Measurements from ENCODE around the gene CLIC1. TPM values are rescaled to one million over a fixed set of nuclear protein-coding genes. Genes with fewer than 3 reads are reported as not detected.

CLIC1 gene
- total and polyA plus RNA-seq, 2 experiments from 2014 or later = 269 to 296 TPM

GRCh38 chr6:31686483-31686882 lies 49.8 kb downstream of the CLIC1 start:
- H3K4me2 ChIP-seq = no peak overlapping the region
- Mint-ChIP-seq H3K27ac (no peak overlapping the region), H3K4me3 (no peak overlapping the region), H3K36me3 (ENCODE audit: low read depth) (peaks cover 14% of the 10 kb centered on the region), H3K27me3 (ENCODE audit: insufficient read depth, low read depth, poor library complexity) (peaks cover 22% of the 10 kb centered on the region), H3K9me3 (no peaks in the 10 kb centered on the region; the same call in 2 of the 3 replicates), H3K4me1 (peaks cover 6% of the 10 kb centered on the region)
- peaks cover 9% of the 10 kb centered on the region; the same call in 1 of the 2 replicates for H3F3A ChIP-seq (replicated peaks; ENCODE audit: low read depth)
- no peak overlapping the region for H2AFZ ChIP-seq
- H3K4me3 ChIP-seq = no peak overlapping the region
- TF ChIP-seq ETS1 (IDR thresholded peaks at IDR 0.05) (no peak), CTCF (conservative IDR thresholded peaks at IDR 0.05; ENCODE audit: low read depth in 2 of 2) (no peak), ZNF331 (CRISPR knock-in tag; IDR thresholded peaks at IDR 0.05; ENCODE audit: low read depth) (no peak), EZH2phosphoT487 (IDR thresholded peaks at IDR 0.05; ENCODE audit: unreplicated experiment) (no peak)
- peaks cover 7% of the 10 kb centered on the region for H3K4me1 ChIP-seq (ENCODE audit: insufficient read depth)
- H3K36me3 ChIP-seq (ENCODE audit: insufficient read depth) = no peaks in the 10 kb centered on the region
- H4K20me1 ChIP-seq (replicated peaks; ENCODE audit: insufficient read depth) = no peaks in the 10 kb centered on the region
- peaks cover 12% of the 10 kb centered on the region for H3K27me3 ChIP-seq (ENCODE audit: insufficient read depth)
- no peaks in the 10 kb centered on the region for H3K9me2 ChIP-seq (ENCODE audit: insufficient read depth)
- no peaks in the 10 kb centered on the region for H3K79me2 ChIP-seq (replicated peaks; ENCODE audit: insufficient read depth)
- no peak overlapping the region for H3K27ac ChIP-seq (ENCODE audit: low read depth)
- DNase-seq (ENCODE audit: low spot score) = no peak
- ATAC-seq = no peak

GRCh38 chr6:31683591-31683990 lies 52.7 kb downstream of the CLIC1 start:
- Mint-ChIP-seq H3K4me3 (peak overlapping the region; percentile 74), H3K27me3 (ENCODE audit: insufficient read depth, low read depth, poor library complexity) (peaks cover 31% of the 10 kb centered on the region), H3K27ac (no peak overlapping the region), H3K9me3 (no peaks in the 10 kb centered on the region; the same call in 1 of the 3 replicates), H3K4me1 (peaks cover 14% of the 10 kb centered on the region), H3K36me3 (ENCODE audit: low read depth) (peaks cover 5% of the 10 kb centered on the region; the same call in 2 of the 3 replicates)
- peaks cover 7% of the 10 kb centered on the region for H3K4me1 ChIP-seq (ENCODE audit: insufficient read depth)
- H4K20me1 ChIP-seq (replicated peaks; ENCODE audit: insufficient read depth) = no peaks in the 10 kb centered on the region
- DNase-seq (ENCODE audit: low spot score) = peak; percentile 47
- H3K27ac ChIP-seq (ENCODE audit: low read depth) = no peak overlapping the region
- peaks cover 11% of the 10 kb centered on the region; the same call in 1 of the 2 replicates for H3F3A ChIP-seq (replicated peaks; ENCODE audit: low read depth)
- peaks cover 18% of the 10 kb centered on the region for H3K27me3 ChIP-seq (ENCODE audit: insufficient read depth)
- H3K4me2 ChIP-seq = peak overlapping the region; percentile 98
- H2AFZ ChIP-seq = peak overlapping the region; percentile 5; the same call in 1 of the 2 replicates
- H3K79me2 ChIP-seq (replicated peaks; ENCODE audit: insufficient read depth) = no peaks in the 10 kb centered on the region
- H3K36me3 ChIP-seq (ENCODE audit: insufficient read depth) = no peaks in the 10 kb centered on the region
- H3K9me2 ChIP-seq (ENCODE audit: insufficient read depth) = no peaks in the 10 kb centered on the region
- peak; percentile 11 for ATAC-seq
- peak overlapping the region; percentile 70 for H3K4me3 ChIP-seq
- TF ChIP-seq ZNF114 (CRISPR knock-in tag; IDR thresholded peaks at IDR 0.05) = no peak
- TF ChIP-seq ZNF331 (CRISPR knock-in tag; IDR thresholded peaks at IDR 0.05; ENCODE audit: low read depth) = no peak
- no peak for TF ChIP-seq JUNB (IDR thresholded peaks at IDR 0.05; ENCODE audit: unreplicated experiment)
- TF ChIP-seq EZH2 (IDR thresholded peaks at IDR 0.05; ENCODE audit: low read depth, unreplicated experiment) = no peak
- TF ChIP-seq POLR2AphosphoS5 (IDR thresholded peaks at IDR 0.05; ENCODE audit: low read depth) = no peak
- no peak for TF ChIP-seq STAT1 (IDR thresholded peaks at IDR 0.05; ENCODE audit: unreplicated experiment)
- no peak for TF ChIP-seq CTCF (conservative IDR thresholded peaks at IDR 0.05; ENCODE audit: low read depth in 2 of 2)
- no peak for TF ChIP-seq ETS1 (IDR thresholded peaks at IDR 0.05)
